PC-9 (cell line): Measurements from ENCODE around the gene ZNF638.

Source experiments
- EZH2 ChIP-seq: fragments of 200-600 bp; sonication (generic); IDR thresholded peaks from 2 replicates; pipeline ENCODE4 v1.8.0; 2017; ENCODE audit warnings: antibody characterized with exemption, low read depth
- TF ChIP-seq, protein P1 (sequence below): fragments of 200-600 bp; sonication (generic); conservative IDR thresholded peaks from 2 replicates; pipeline ENCODE4 v1.6.1; 2017; ENCODE audit warnings: mixed run types, antibody characterized with exemption, mild to moderate bottlenecking, moderate library complexity

DNA sequence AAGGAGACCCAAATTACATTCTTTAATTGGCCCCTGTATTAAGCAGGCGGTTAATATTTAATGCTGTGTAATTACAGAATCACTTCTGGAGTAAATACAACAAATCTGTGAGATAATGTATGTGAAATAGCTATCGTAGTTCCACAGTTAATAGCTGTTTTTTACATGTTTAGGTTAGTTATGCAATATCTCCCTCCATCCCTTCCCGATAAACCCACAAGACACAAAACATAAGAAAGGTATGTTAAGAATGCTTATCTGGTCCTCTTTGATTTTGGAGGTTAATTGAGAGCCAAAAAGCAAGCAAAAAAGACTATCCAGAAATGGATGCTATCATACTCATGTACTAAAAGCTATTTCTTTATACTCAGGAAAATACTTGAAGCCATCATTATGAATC is 49.1 kb downstream of the ZNF638 start:
- TF ChIP-seq, protein P1, sequence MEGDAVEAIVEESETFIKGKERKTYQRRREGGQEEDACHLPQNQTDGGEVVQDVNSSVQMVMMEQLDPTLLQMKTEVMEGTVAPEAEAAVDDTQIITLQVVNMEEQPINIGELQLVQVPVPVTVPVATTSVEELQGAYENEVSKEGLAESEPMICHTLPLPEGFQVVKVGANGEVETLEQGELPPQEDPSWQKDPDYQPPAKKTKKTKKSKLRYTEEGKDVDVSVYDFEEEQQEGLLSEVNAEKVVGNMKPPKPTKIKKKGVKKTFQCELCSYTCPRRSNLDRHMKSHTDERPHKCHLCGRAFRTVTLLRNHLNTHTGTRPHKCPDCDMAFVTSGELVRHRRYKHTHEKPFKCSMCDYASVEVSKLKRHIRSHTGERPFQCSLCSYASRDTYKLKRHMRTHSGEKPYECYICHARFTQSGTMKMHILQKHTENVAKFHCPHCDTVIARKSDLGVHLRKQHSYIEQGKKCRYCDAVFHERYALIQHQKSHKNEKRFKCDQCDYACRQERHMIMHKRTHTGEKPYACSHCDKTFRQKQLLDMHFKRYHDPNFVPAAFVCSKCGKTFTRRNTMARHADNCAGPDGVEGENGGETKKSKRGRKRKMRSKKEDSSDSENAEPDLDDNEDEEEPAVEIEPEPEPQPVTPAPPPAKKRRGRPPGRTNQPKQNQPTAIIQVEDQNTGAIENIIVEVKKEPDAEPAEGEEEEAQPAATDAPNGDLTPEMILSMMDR = no peak
- TF ChIP-seq EZH2 = no peak
